DLD1 (cell line): ENCODE results near the gene EIF2B4.

Source experiments
- in situ Hi-C: cut with HindIII; loops from 2 replicates; pipeline ENCODE4 v1.10.0; 2017; ENCODE audit warnings: low sequenced_read_pairs

EIF2B4 gene

GRCh38 chr2:27370026-27370815 is at the start of gene EIF2B4, which contains the start of gene SNX17:
TSS of gene EIF2B4 (minus strand) at chr2:27370338. CDS start at chr2:27370314, 24 bp downstream.
TSS of gene SNX17 (plus strand) at chr2:27370616. CDS start at chr2:27370744, 128 bp downstream.
- in situ Hi-C loops, result no loop called here

GRCh38 chr2:27416151-27416550 is 46.0 kb upstream of the EIF2B4 start:
- in situ Hi-C loops, result no loop called here

GRCh38 chr2:27412419-27413152 is 42.4 kb upstream of the EIF2B4 start:
- in situ Hi-C loops, result no loop called here

- in situ Hi-C loops, result no loop called here
These were observed 39.4 kb upstream of the EIF2B4 start, which contains the start of gene PPM1G for GRCh38 chr2:27409321-27410073. TSS of gene PPM1G (minus strand) at chr2:27409591. CDS start at chr2:27409422, 169 bp downstream.

GRCh38 chr2:27408601-27409320 is 38.6 kb upstream of the EIF2B4 start:
- in situ Hi-C loops, result no loop called here

GRCh38 chr2:27407798-27408491 is 37.8 kb upstream of the EIF2B4 start:
- in situ Hi-C loops, result no loop called here

- in situ Hi-C loops, result no loop called here
These were observed 30.4 kb upstream of the EIF2B4 start for GRCh38 chr2:27400348-27401135.

GRCh38 chr2:27398962-27399361 is 28.8 kb upstream of the EIF2B4 start:
- in situ Hi-C loops, result no loop called here

- in situ Hi-C loops, result no loop called here
These were observed 23.1 kb upstream of the EIF2B4 start for GRCh38 chr2:27393225-27393624.

GRCh38 chr2:27390822-27391679 is 20.9 kb upstream of the EIF2B4 start:
- in situ Hi-C loops, result no loop called here

- in situ Hi-C loops, result no loop called here
These were observed 11.5 kb upstream of the EIF2B4 start for GRCh38 chr2:27381577-27382181.

GRCh38 chr2:27380626-27381545 is 10.7 kb upstream of the EIF2B4 start, which contains the start of gene ZNF513:
TSS of gene ZNF513 (minus strand) at chr2:27380734. CDS start at chr2:27380526, 208 bp downstream.
- in situ Hi-C loops, result no loop called here

GRCh38 chr2:27379836-27380625 is 9.9 kb upstream of the EIF2B4 start:
- in situ Hi-C loops, result no loop called here

GRCh38 chr2:27379383-27379835 is 9.3 kb upstream of the EIF2B4 start:
- in situ Hi-C loops, result no loop called here

GRCh38 chr2:27378809-27379290 is 8.7 kb upstream of the EIF2B4 start:
- in situ Hi-C loops, result no loop called here
